HCT116 (cell line): Measurements from ENCODE around the gene ZNF398. TPM values are rescaled to one million over a fixed set of nuclear protein-coding genes. Genes with fewer than 3 reads are reported as not detected.

Experiments used
- ATAC-seq: fragments of 200-7000 bp; cut with Tn5 transposase; 2 replicates; pipeline ENCODE4 v1.9.1; 2020; ENCODE audit warnings: mild to moderate bottlenecking, moderate library complexity
- BruUV-seq: library from RNA; stranded (reverse); fragments of 400-500 nt; replicated peaks from 2 replicates; lab custom pipeline; 2021; lab: Mats Ljungman, UMichigan
- CTCF ChIA-PET: fragments of 300-600 bp; sonication (Branson Sonifier 250); formaldehyde crosslinking; loops from one replicate; lab custom pipeline; 2021; ENCODE audit warnings: antibody characterized with exemption; lab: Charles Lee
- POLR2A ChIA-PET: fragments of 300-600, 350-600 bp; sonication (Branson Sonifier 250); formaldehyde crosslinking; loops from one replicate; lab custom pipeline; 2021; ENCODE audit warnings: antibody characterized with exemption; lab: Charles Lee
- RAD21 ChIA-PET, 2 experiments: fragments of 300-600 bp; sonication (Branson Sonifier 250); formaldehyde crosslinking; loops; one replicate each; lab custom pipeline; 2023; ENCODE audit warnings: low total read pairs in 2 of 2; ENCODE audit not compliant: uncharacterized antibody in 2 of 2, unreplicated experiment in 2 of 2, low non-redundant PET in 1 of 2; lab: Charles Lee
- DNase-seq: peaks from one replicate; pipeline ENCODE4 v3.0.0-alpha.2; 2010; ENCODE audit warnings: low read depth, low spot score
- H2AFZ ChIP-seq: fragments of 200-600 bp; shearing (Covaris generic), sonication (generic); 2 replicates; pipeline ENCODE4 v1.6.1; 2017; ENCODE audit warnings: low read depth, mixed run types, mixed read lengths, antibody characterized with exemption, low read length; ENCODE audit not compliant: poor library complexity, severe bottlenecking
- H3K27ac ChIP-seq: 2 replicates; pipeline ENCODE4 v1.5.1; 2012; ENCODE audit warnings: low read depth, low read length
- H3K27me3 ChIP-seq: fragments of 200-600 bp; sonication (generic); 2 replicates; pipeline ENCODE4 v1.6.1; 2016; ENCODE audit warnings: mixed run types, low read length, mixed read lengths; ENCODE audit not compliant: insufficient read depth
- H3K36me3 ChIP-seq, 2 experiments: fragments of 200-500 bp in 1 of 2; fragments of 200-600 bp in 1 of 2; sonication (Bioruptor generic) in 1 of 2; sonication (generic) in 1 of 2; 2 replicates each; pipeline versions ENCODE4 v1.5.1 to v1.6.1; 2014 to 2016; ENCODE audit warnings: low read length in 2 of 2, inconsistent platforms in 1 of 2, mixed read lengths in 1 of 2, mixed run types in 1 of 2; ENCODE audit not compliant: insufficient read depth in 2 of 2, control insufficient read depth in 1 of 2
- H3K4me1 ChIP-seq, 2 experiments: fragments of 200-600 bp in 1 of 2; sonication (generic) in 1 of 2; 2 replicates each; pipeline versions ENCODE4 v1.5.1 to v1.6.1; 2012 to 2017; ENCODE audit warnings: low read length in 2 of 2, inconsistent platforms in 1 of 2, mild to moderate bottlenecking in 1 of 2, mixed read lengths in 1 of 2, mixed run types in 1 of 2, moderate library complexity in 1 of 2; ENCODE audit not compliant: insufficient read depth in 2 of 2, control insufficient read depth in 1 of 2
- H3K4me2 ChIP-seq: fragments of 200-600 bp; sonication (generic); 2 replicates; pipeline ENCODE4 v1.6.1; 2017; ENCODE audit warnings: mixed run types, low read length, mixed read lengths
- H3K4me3 ChIP-seq, 2 experiments: fragments of 200-600 bp in 1 of 2; sonication (generic) in 1 of 2; replicated peaks in 1 of 2; 2 replicates each; pipeline ENCODE4 v1.5.1; 2011 to 2016; ENCODE audit warnings: low read length in 2 of 2, control low read depth in 1 of 2, low read depth in 1 of 2, mild to moderate bottlenecking in 1 of 2, mixed read lengths in 1 of 2, mixed run types in 1 of 2
- H3K79me2 ChIP-seq: fragments of 200-600 bp; sonication (generic); 2 replicates; pipeline ENCODE4 v1.6.1; 2017; ENCODE audit warnings: mild to moderate bottlenecking, mixed run types, low read length, moderate library complexity, mixed read lengths; ENCODE audit not compliant: insufficient read depth
- H3K9ac ChIP-seq: fragments of 200-600 bp; sonication (generic); 2 replicates; pipeline ENCODE4 v1.6.1; 2016; ENCODE audit warnings: low read length, mixed read lengths
- H3K9me2 ChIP-seq: fragments of 200-600 bp; sonication (generic), shearing (Covaris generic); 2 replicates; pipeline ENCODE4 v1.6.1; 2017; ENCODE audit warnings: mixed run types, mild to moderate bottlenecking, moderate library complexity; ENCODE audit not compliant: insufficient read depth
- H3K9me3 ChIP-seq, 2 experiments: fragments of 200-500 bp in 1 of 2; fragments of 200-600 bp in 1 of 2; sonication (Bioruptor generic) in 1 of 2; sonication (generic) in 1 of 2; 2 replicates each; pipeline ENCODE4 v1.6.1; 2014 to 2017; ENCODE audit warnings: low read length in 2 of 2, mixed read lengths in 2 of 2, inconsistent platforms in 1 of 2, low read depth in 1 of 2, mild to moderate bottlenecking in 1 of 2, mixed run types in 1 of 2, moderate library complexity in 1 of 2; ENCODE audit not compliant: control insufficient read depth in 1 of 2, insufficient read depth in 1 of 2
- H4K20me1 ChIP-seq: fragments of 200-600 bp; sonication (generic), shearing (Covaris generic); 2 replicates; pipeline ENCODE4 v1.6.1; 2017; ENCODE audit warnings: mixed run types, mild to moderate bottlenecking, moderate library complexity; ENCODE audit not compliant: insufficient read depth
- ATF3 ChIP-seq: IDR thresholded peaks from 2 replicates; pipeline ENCODE4 v1.6.1; 2012
- CBX3 ChIP-seq: IDR thresholded peaks from 2 replicates; pipeline ENCODE4 v1.6.1; 2012; ENCODE audit warnings: low read depth
- CTCF ChIP-seq, 3 experiments: fragments of 200-600 bp in 1 of 3; sonication (generic) in 1 of 3; IDR thresholded peaks in 2 of 3; conservative IDR thresholded peaks in 1 of 3; 2 replicates each; pipeline ENCODE4 v1.5.1; 2012 to 2017; ENCODE audit warnings: low read depth in 2 of 3, low read length in 2 of 3, antibody characterized with exemption in 1 of 3, borderline replicate concordance in 1 of 3, control low read depth in 1 of 3, mild to moderate bottlenecking in 1 of 3, mixed read lengths in 1 of 3, mixed run types in 1 of 3, moderate library complexity in 1 of 3; ENCODE audit not compliant: insufficient read depth in 1 of 3
- EGR1 ChIP-seq: IDR thresholded peaks from 2 replicates; pipeline ENCODE4 v1.6.1; 2012; ENCODE audit warnings: low read depth
- ELF1 ChIP-seq: IDR thresholded peaks from 2 replicates; pipeline ENCODE4 v1.6.1; 2012; ENCODE audit warnings: low read depth, borderline replicate concordance
- EZH2 ChIP-seq: fragments of 200-600 bp; sonication (generic); IDR thresholded peaks from 2 replicates; pipeline ENCODE4 v1.6.1; 2017; ENCODE audit warnings: antibody characterized with exemption, mixed run types
- JUND ChIP-seq: IDR thresholded peaks from 2 replicates; pipeline ENCODE4 v1.6.1; 2012
- MAX ChIP-seq: IDR thresholded peaks from 2 replicates; pipeline ENCODE4 v1.6.1; 2012
- POLR2A ChIP-seq: IDR thresholded peaks from 2 replicates; pipeline ENCODE4 v1.7.0; 2011; ENCODE audit warnings: borderline replicate concordance; ENCODE audit not compliant: insufficient read depth, insufficient read length; ENCODE audit errors: extremely low read depth
- SRF ChIP-seq: IDR thresholded peaks from 2 replicates; pipeline ENCODE4 v1.6.1; 2012; ENCODE audit warnings: low read depth
- YY1 ChIP-seq: IDR thresholded peaks from 2 replicates; pipeline ENCODE4 v1.6.1; 2011; ENCODE audit warnings: low read length, low read depth, moderate library complexity, mild to moderate bottlenecking; ENCODE audit not compliant: insufficient replicate concordance; ENCODE audit errors: extremely low read depth
- ZFX ChIP-seq: fragments of 450-650 bp; IDR thresholded peaks from 2 replicates; pipeline ENCODE4 v1.6.1; 2017
- intact Hi-C: fragments of 100-400 bp; cut with micrococcal nuclease; formaldehyde crosslinking; loops from 2 replicates; pipeline ENCODE4 v1.10.0; 2022
- total RNA-seq: library from RNA; stranded (reverse); gene quantifications from one replicate; pipeline ENCODE4 v1.2.1, GENCODE V29; 2021; ENCODE audit not compliant: unreplicated experiment
- TF ChIP-seq, protein P1 (sequence below): IDR thresholded peaks from 2 replicates; pipeline ENCODE4 v1.6.1; 2012; ENCODE audit warnings: low read depth

The ZNF398 gene
- total RNA-seq, 1 experiment from 2014 or later, result 14.1 TPM

- Histone ChIP-seq H3K27me3 (no peaks in the 10 kb centered on the region), H3K4me3 (no peak overlapping the region), H4K20me1 (no peaks in the 10 kb centered on the region), H3K4me2 (no peak overlapping the region), H3K9me3 (no peaks in the 10 kb centered on the region), H3K79me2 (no peaks in the 10 kb centered on the region; the same call in 1 of the 2 replicates), H3K9me2 (no peaks in the 10 kb centered on the region), H3K36me3 (peaks cover 43 to 47% of the 10 kb centered on the region in 2 experiments), H3K4me1 (no peaks in the 10 kb centered on the region), H3K27ac (no peak overlapping the region), H2AFZ (no peak overlapping the region), H3K9ac (no peak overlapping the region)
- no peak for TF ChIP-seq JUND
- no peak for TF ChIP-seq EGR1
- TF ChIP-seq MAX, result no peak
- no peak for TF ChIP-seq ELF1
- ATAC-seq, result no peak
- intact Hi-C loops, result no loop called here
- CTCF ChIA-PET, result no interaction called here
- RAD21 ChIA-PET, result no interaction called here
- no TSS peak for BruUV-seq
- POLR2A ChIA-PET, result no interaction called here
- no peak for DNase-seq
Observed at GRCh38 chr7:149216402-149216801, 69.1 kb downstream of the ZNF398 start.

- DNase-seq (no peak), ATAC-seq (no peak)
- intact Hi-C loops, result no loop called here
- Histone ChIP-seq H3K27me3 (no peaks in the 10 kb centered on the region), H4K20me1 (no peaks in the 10 kb centered on the region), H3K9me3 (no peaks in the 10 kb centered on the region), H2AFZ (no peak overlapping the region), H3K9me2 (no peaks in the 10 kb centered on the region), H3K4me2 (no peak overlapping the region), H3K79me2 (no peaks in the 10 kb centered on the region; the same call in 1 of the 2 replicates), H3K27ac (no peak overlapping the region), H3K36me3 (peaks cover 37 to 40% of the 10 kb centered on the region in 2 experiments; a peak in 3 of 4 replicates), H3K9ac (no peak overlapping the region), H3K4me3 (no peak overlapping the region), H3K4me1 (no peaks in the 10 kb centered on the region)
- CTCF ChIA-PET, result no interaction called here
- BruUV-seq, result no TSS peak
- RAD21 ChIA-PET, result no interaction called here
- POLR2A ChIA-PET, result no interaction called here
- TF ChIP-seq POLR2A (no peak), ATF3 (no peak), JUND (no peak), ZFX (no peak), ELF1 (no peak), EZH2 (no peak), YY1 (no peak), SRF (no peak), CTCF (IDR thresholded peaks at IDR 0.05 in 2 of 3, conservative IDR thresholded peaks at IDR 0.05 in 1 of 3; ENCODE audit: borderline replicate concordance in 1 of 3, insufficient read depth in 1 of 3, low read depth in 2 of 3, low read length in 2 of 3) (no peak), CBX3 (no peak)
- TF ChIP-seq, protein P1, sequence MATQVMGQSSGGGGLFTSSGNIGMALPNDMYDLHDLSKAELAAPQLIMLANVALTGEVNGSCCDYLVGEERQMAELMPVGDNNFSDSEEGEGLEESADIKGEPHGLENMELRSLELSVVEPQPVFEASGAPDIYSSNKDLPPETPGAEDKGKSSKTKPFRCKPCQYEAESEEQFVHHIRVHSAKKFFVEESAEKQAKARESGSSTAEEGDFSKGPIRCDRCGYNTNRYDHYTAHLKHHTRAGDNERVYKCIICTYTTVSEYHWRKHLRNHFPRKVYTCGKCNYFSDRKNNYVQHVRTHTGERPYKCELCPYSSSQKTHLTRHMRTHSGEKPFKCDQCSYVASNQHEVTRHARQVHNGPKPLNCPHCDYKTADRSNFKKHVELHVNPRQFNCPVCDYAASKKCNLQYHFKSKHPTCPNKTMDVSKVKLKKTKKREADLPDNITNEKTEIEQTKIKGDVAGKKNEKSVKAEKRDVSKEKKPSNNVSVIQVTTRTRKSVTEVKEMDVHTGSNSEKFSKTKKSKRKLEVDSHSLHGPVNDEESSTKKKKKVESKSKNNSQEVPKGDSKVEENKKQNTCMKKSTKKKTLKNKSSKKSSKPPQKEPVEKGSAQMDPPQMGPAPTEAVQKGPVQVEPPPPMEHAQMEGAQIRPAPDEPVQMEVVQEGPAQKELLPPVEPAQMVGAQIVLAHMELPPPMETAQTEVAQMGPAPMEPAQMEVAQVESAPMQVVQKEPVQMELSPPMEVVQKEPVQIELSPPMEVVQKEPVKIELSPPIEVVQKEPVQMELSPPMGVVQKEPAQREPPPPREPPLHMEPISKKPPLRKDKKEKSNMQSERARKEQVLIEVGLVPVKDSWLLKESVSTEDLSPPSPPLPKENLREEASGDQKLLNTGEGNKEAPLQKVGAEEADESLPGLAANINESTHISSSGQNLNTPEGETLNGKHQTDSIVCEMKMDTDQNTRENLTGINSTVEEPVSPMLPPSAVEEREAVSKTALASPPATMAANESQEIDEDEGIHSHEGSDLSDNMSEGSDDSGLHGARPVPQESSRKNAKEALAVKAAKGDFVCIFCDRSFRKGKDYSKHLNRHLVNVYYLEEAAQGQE, result no peak
Observed at GRCh38 chr7:149217570-149217969, 70.3 kb downstream of the ZNF398 start.
